ENCODE measurements around the gene ALG11.
"Not testable (repeated sequence)": the region's sequence is repeated elsewhere in the genome, so short reads cannot be mapped to it uniquely, and the experiment has no call there.

Gene ALG11

DNA sequence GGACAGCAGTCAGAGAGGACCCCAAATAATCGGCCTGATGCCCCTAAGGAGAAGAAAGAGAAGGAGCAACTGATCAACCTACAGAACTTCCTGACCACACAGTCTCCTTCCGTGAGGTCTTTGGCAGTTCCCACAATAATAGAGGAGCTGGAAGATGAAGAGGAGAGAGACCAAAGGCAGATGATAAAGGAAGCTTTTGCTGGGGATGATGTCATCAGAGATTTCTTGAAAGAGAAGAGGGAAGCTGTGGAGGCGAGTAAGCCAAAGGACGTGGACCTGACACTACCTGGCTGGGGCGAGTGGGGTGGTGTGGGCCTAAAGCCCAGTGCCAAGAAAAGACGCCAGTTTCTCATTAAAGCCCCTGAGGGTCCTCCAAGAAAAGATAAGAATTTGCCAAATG, 18.2 kb downstream of the ALG11 start:
- FAIRE-seq = not testable (repeated sequence)

DNA sequence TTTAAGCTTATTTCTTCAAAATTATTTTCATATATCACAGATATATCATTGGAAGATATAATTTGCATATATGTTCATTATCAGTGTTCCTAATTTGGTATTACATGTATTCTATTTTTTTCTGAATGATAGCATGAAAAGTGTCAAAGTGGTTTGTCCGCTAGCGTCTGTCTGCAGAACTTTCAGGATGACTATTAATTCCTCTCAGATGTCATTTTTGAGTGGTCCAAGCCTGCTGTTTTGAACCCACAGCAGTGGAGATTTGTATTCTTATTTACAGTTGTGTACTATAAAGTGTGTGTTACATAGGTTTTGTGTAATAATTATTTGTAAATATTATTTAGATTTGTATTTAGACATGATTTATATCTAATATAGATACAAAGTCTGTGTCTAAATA, 20.8 kb downstream of the ALG11 start:
- FAIRE-seq = no peak

DNA sequence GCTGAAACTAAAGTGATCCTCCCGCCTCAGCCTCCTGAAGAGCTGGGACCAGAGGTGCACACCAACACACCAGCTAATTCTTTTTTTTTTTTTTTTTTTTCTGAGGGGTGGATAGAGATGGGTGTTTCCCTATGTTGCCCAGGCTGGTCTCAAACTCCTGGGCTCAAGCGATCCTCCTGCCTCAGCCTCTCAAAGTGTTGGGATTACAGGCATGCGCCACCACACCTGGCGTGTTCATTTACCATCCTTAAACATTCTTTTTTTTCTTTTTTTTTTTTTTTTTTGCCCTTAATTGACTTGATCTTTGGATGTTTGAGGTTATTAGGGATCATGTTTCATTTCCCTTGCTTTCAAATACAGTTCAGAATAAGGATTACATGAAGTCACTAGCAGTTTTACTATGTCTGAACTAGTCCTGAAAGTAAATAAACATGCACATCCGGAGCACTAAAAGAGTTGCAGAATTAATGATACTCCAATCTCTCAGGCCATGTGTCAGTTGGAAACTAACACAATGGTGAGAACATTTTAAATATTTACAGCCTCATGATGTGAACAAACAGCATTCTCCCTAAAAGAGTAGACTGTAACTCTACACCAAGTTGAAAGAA, 22.5 kb downstream of the ALG11 start:
- no peak for FAIRE-seq

DNA sequence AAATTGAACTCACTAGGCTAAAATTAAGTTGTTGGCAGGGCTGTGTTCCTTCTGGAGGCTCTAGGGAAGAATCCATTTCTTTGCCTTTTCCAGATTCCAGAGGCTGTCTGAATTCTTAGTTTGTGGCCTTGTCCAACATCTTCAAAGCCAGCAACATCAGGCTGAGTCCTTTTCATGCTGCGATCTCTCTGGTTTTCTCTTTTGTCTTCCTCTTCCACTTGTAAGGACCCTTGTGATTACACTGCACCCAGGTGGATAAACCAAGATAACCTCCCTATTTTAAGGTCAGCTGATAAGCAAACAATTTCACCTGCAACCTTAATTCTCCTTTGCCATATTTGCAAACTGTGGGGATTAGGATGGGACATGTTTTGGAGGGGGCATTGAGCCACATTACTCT, 23.8 kb downstream of the ALG11 start:
- FAIRE-seq = no peak

DNA sequence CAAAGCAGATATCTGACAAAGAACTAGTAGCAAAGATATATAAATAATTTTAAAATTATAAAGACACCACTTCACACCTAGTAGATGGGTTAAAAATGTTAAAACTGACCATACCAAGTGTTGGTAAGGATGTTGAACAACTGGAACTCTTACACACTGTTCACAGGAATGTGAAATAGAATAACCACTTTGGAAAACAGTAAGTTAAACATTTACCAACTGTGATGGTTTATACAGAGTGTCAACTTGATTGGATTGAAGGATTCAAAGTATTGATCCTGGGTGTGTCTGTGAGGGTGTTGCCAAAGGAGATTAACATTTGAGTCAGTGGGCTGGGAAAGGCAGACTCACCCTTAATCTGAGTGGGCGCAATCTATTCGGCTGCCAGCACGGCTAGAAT, 31.5 kb downstream of the ALG11 start:
- FAIRE-seq = no peak

DNA sequence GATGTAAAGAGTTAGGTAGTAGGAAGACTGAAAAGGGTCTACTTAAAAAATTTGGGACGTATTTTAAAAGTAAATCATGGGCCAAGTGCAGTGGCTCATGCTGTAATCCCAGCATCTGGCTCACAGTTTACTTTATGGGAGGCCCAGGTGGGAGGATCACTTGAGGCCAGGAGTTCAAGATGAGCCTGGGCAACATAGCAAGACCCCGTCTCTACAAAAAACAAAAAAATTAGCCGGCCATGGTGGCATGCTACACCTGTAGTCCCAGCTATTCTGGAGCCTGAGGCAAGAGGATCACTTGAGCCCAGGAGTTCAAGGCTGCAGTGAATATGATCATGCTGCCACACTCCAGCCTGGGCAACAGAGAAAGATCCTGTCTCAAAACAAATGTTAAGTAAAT, 35.3 kb downstream of the ALG11 start:
- FAIRE-seq = no peak

DNA sequence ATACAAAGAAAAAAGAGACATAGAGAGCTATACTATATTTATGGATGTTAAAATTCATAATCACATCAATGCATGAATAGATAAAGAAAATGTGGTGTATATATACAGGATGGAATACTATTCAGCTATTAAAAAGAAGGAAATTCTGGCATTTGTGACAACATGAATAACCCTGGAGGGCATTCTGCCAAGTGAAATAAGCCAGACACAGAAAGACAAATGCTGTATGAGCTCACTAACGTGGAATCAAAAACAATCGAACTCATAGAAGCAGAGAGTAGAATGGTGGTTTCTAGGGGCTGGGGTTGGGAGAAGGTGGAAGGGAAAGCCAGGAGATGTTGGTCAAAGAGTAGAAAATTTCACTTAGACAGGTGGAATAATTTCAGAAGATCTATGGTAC, 36.3 kb downstream of the ALG11 start:
- FAIRE-seq = no peak

DNA sequence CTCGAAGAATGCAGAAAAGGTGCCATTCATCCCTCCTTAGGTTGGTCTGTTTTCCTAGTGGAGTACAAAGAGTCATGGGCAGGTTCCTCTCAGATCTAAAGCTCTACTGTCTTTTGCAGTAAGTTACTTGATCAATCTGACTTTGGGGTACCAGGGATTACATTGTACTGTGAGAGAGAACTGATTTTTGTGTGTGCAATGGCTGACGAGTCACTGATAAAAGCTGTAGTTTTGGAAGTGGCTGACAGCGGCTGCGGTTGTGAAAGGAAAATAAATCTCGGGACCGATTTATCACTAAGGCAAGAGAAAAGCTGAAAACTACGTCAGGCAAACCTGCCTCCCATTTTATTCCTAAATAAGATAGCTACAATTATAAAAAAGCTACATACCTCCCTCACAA, 39.2 kb downstream of the ALG11 start:
- no peak for FAIRE-seq

DNA sequence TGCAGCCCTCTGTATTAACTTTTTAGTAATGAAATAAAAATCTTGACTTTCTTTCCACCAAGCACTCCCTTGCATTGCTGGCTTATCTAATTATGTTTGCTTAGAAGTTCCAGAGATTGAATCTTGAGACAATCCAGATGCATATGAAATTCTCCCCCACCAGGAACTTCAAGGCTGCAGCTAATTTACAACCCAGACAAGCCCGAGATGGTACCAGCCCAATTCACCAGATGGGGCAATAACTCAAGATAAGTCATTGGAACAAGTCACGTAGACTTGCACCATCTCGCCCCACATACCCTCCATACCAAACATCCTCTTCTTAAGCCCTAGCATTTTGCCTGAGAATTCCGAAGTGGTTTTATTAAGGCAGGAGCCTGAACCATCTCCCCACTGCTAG, 41.3 kb downstream of the ALG11 start:
- no peak for FAIRE-seq

DNA sequence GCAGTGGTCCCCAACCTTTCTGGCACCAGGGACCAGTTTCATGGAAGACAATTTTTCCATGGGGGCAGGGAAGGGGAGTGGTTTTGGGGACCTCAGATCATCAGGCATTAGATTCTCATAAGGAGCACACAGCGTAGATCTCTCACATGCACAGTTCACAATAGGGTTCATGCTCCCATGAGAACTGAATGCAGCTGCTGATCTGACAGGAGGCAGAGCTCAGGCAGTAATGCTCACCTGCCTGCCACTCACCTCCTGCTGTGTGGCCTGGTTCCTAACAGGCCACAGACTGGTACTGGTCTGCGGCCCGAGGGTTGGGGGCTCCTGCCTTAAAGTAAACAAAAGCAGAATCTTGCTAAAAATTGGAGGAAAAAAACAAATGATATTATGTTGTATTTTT, 48.9 kb downstream of the ALG11 start:
- not testable (repeated sequence) for FAIRE-seq

DNA sequence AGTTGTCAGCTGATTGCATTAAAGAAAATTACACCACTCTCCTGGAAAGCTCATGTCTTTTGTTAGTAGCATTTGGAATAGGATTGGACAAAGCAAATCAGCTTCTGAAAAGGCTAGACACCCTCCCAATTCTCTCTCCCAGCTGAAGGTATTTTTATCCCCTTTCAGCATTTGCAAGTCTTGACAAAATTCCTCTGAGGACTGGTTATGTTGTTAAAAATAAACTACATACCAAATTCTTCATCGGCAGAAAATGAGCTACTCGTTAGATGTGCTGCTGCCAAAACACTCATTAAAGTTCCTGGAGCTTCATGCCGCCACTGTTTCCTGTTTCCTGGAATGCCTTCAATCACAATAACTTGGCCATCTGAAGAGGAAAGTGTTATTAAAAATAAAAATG, 49.4 kb downstream of the ALG11 start:
- FAIRE-seq = no peak

DNA sequence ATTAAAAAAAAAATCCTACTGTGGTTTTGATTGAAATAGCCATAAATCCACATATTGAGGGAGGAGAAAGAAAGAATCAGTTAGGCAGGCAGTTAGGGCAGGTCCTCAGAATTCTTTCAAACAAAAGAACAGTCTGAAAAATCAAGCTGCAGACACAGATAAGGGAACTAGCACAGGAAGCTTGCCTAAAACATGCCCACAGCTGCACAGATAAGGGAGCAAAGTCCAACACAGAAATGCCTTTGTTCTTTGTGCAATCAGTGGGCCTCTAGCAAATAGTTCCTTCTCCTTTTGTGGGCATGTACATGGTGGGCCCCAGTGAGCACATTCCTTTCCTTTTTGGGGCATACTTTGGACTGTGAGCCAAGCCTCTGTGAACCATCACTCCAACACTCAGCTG, 55.0 kb downstream of the ALG11 start:
- FAIRE-seq = no peak

DNA sequence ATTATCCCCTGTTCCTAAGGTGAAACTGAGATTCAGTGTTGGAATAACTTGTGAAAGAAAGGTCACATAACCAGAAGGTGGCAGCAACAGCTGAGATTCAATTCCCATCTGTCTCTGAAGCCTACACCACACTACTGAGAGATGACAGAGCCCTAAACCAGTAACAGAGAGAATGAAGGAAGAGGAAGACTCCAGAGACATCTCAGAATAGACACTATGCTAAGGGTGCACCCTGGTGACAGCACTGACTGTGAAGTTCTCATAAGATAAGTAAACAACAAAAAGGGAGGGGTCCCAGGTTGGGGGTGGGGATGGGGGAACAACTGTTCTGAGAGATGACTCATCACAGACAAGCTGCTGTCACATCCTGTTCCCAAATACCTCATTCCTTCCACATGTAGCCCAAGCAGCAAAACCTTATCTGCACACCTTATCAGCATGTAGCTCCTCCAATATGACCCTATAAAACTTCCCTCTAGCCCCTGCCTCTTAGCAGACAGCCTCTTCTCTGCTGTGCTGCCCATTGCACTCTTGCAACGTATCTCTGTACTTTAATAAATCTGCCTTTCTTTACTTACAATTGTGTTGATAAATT, 58.8 kb downstream of the ALG11 start:
- FAIRE-seq = no peak

All from islet of Langerhans (tissue), 1 donor.